ENCODE measurements around the gene CSNK2A3. TPM values are rescaled to one million over a fixed set of nuclear protein-coding genes. Genes with fewer than 3 reads are reported as not detected.

Gene CSNK2A3
- polyA plus RNA-seq, 6 donors from 2014 or later, result 0.71 to 1.9 (median 1.7) TPM

GRCh38 chr11:11346303-11346702 is 6.7 kb downstream of the CSNK2A3 start:
- Mint-ChIP-seq H3K27me3 (peaks cover 10 to 20% (median 16%) of the 10 kb centered on the region in 3 donors), H3K36me3 (no peaks in the 10 kb centered on the region), H3K9me3 (peaks cover 0 to 1% (median 0%) of the 10 kb centered on the region in 7 donors), H3K4me3 (no peak overlapping the region), H3K4me1 (no peaks in the 10 kb centered on the region), H3K27ac (no peak overlapping the region)
- DNase-seq (no peak), ATAC-seq (ENCODE audit: low read depth in 2 of 2) (no peak)

GRCh38 chr11:11345099-11345498 is 8.0 kb downstream of the CSNK2A3 start:
- no peak for DNase-seq
- H3K27ac Mint-ChIP-seq, result no peak overlapping the region
- H3K4me1 Mint-ChIP-seq, result no peaks in the 10 kb centered on the region
- no peaks in the 10 kb centered on the region for H3K36me3 Mint-ChIP-seq
- no peak for ATAC-seq (ENCODE audit: low read depth in 2 of 2)
- peaks cover 0 to 4% (median 0%) of the 10 kb centered on the region in 7 donors for H3K9me3 Mint-ChIP-seq
- H3K27me3 Mint-ChIP-seq, result peaks cover 10 to 16% (median 16%) of the 10 kb centered on the region in 3 donors
- H3K4me3 Mint-ChIP-seq, result no peak overlapping the region

DNA sequence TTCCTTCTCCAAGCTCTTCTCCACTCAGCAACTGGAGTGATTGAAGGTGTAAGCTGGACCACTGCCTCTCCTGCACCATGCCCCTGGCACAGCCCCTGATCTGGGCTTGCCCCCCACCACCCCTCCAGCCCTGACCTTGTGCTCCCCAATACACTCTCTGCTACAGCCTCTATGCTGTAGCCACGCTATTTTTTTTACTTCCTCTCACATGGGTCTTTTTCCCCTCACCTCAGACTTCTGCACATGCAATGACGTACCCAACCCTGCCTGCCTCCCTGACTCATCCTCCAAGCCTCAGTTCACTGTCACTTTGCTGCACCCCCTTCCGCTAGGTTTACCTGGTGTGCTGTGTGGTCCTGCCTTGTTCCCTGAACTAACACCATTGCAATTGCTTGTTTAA is 9.0 kb downstream of the CSNK2A3 start:
- Mint-ChIP-seq H3K4me3 (no peak overlapping the region), H3K9me3 (peaks cover 0 to 4% (median 0%) of the 10 kb centered on the region in 7 donors), H3K4me1 (no peaks in the 10 kb centered on the region), H3K27ac (peak overlapping the region in 1 of 6 donors; percentile 17), H3K36me3 (no peaks in the 10 kb centered on the region), H3K27me3 (peaks cover 10 to 16% (median 15%) of the 10 kb centered on the region in 3 donors)
- no peak for ATAC-seq (ENCODE audit: low read depth in 2 of 2)
- DNase-seq, result no peak

- no peak for ATAC-seq (ENCODE audit: low read depth in 2 of 2)
- Mint-ChIP-seq H3K9me3 (peaks cover 0 to 6% (median 0%) of the 10 kb centered on the region in 7 donors), H3K27me3 (peaks cover 5 to 13% (median 10%) of the 10 kb centered on the region in 3 donors), H3K4me1 (no peaks in the 10 kb centered on the region), H3K4me3 (no peak overlapping the region), H3K36me3 (no peaks in the 10 kb centered on the region), H3K27ac (no peak overlapping the region)
- no peak for DNase-seq
Measured at GRCh38 chr11:11338304-11338703, 14.7 kb downstream of the CSNK2A3 start.

DNA sequence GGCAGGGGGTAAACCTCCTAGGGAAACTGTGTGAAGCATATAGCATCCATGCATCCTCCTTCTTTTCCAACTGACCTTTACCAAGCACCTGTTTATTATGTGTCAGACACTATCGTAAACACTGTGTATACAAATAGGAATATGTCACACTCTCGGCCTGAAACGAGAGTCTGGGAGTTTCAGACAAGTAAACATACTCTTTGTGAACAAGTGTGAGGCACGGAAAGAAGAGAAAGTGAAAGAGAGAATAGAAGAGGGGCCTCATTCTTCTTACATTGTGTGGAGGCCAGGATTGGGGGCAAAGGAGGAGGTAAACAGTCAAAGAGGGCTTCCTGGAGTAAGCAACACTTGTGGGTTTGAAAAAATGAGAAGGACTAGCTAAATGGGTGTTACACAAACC is 16.4 kb downstream of the CSNK2A3 start:
- H3K27me3 Mint-ChIP-seq, result peaks cover 5 to 13% (median 10%) of the 10 kb centered on the region in 3 donors
- ATAC-seq (ENCODE audit: low read depth in 2 of 2) (no peak), DNase-seq (no peak)
- H3K36me3 Mint-ChIP-seq, result no peaks in the 10 kb centered on the region
- H3K9me3 Mint-ChIP-seq, result peaks cover 0 to 6% (median 0%) of the 10 kb centered on the region in 7 donors
- H3K4me3 Mint-ChIP-seq, result no peak overlapping the region
- H3K27ac Mint-ChIP-seq, result no peak overlapping the region
- H3K4me1 Mint-ChIP-seq, result no peaks in the 10 kb centered on the region

DNA sequence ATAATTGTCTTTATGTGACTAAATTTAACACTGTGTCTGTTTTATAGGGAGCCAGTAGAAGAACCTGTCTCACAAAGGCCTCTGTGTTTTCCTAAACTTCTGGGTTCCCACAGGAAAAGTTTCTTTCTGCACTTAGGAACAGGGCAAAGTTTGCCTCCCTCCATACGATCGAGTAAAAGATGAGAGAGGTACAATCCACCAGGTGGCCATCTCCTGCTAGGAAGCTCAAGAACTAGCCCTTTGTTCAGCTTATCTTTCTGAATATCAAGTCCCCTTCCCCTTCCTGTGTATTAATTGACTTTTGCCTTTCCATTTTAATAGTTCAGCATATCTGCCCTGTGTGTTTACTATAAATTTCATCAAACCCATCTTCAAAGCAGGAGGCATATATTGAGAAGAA is 18.0 kb downstream of the CSNK2A3 start:
- no peak for ATAC-seq (ENCODE audit: low read depth in 2 of 2)
- H3K27ac Mint-ChIP-seq, result no peak overlapping the region
- H3K27me3 Mint-ChIP-seq, result peaks cover 5 to 22% (median 13%) of the 10 kb centered on the region in 3 donors

DNA sequence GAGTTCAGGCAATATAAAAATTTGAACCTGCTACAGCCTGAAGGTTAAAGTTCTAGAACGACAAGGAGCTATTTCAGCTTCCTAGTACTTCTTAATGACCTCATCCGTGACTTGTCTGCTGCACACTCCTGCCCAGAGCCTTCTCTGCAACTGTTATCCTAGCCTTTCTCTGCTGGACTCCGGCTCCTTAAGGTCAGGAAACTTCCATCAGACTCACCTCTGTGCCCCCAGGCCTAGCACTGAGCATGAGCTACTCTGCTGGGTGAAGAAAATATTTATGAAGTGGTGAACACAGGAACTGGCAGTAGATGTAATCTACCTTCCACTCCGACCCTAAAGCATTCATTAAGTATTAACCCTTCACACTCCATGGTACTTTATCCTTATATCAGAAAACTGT is 18.4 kb downstream of the CSNK2A3 start:
- Mint-ChIP-seq H3K27ac (no peak overlapping the region), H3K9me3 (peaks cover 0 to 6% (median 0%) of the 10 kb centered on the region in 7 donors), H3K36me3 (no peaks in the 10 kb centered on the region), H3K27me3 (peaks cover 5 to 23% (median 13%) of the 10 kb centered on the region in 3 donors), H3K4me3 (no peak overlapping the region), H3K4me1 (no peaks in the 10 kb centered on the region)
- ATAC-seq (ENCODE audit: low read depth in 2 of 2) (no peak), DNase-seq (no peak)

More for the DNA sequence above, 18.0 kb downstream of the CSNK2A3 start:
- DNase-seq, result no peak
- H3K4me1 Mint-ChIP-seq, result no peaks in the 10 kb centered on the region
- H3K36me3 Mint-ChIP-seq, result no peaks in the 10 kb centered on the region
- H3K9me3 Mint-ChIP-seq, result peaks cover 0 to 6% (median 0%) of the 10 kb centered on the region in 7 donors
- H3K4me3 Mint-ChIP-seq, result no peak overlapping the region

GRCh38 chr11:11332141-11332710 is 20.8 kb downstream of the CSNK2A3 start:
- no peak for ATAC-seq (ENCODE audit: low read depth in 2 of 2)

GRCh38 chr11:11329062-11329806 is 23.8 kb downstream of the CSNK2A3 start:
- Mint-ChIP-seq H3K27me3 (peaks cover 5 to 12% (median 5%) of the 10 kb centered on the region in 3 donors), H3K36me3 (no peaks in the 10 kb centered on the region), H3K4me1 (no peaks in the 10 kb centered on the region), H3K27ac (peak overlapping the region in 1 of 6 donors; percentile 17), H3K9me3 (peaks cover 0 to 2% (median 0%) of the 10 kb centered on the region in 7 donors), H3K4me3 (no peak overlapping the region)
- ATAC-seq (ENCODE audit: low read depth in 2 of 2), result no peak
- no peak for DNase-seq

More at GRCh38 chr11:11332141-11332710, 20.8 kb downstream of the CSNK2A3 start:
- Mint-ChIP-seq H3K27ac (no peak overlapping the region), H3K9me3 (no peaks in the 10 kb centered on the region), H3K4me3 (no peak overlapping the region), H3K36me3 (no peaks in the 10 kb centered on the region), H3K4me1 (no peaks in the 10 kb centered on the region), H3K27me3 (peaks cover 5 to 12% (median 5%) of the 10 kb centered on the region in 3 donors)
- DNase-seq, result no peak

DNA sequence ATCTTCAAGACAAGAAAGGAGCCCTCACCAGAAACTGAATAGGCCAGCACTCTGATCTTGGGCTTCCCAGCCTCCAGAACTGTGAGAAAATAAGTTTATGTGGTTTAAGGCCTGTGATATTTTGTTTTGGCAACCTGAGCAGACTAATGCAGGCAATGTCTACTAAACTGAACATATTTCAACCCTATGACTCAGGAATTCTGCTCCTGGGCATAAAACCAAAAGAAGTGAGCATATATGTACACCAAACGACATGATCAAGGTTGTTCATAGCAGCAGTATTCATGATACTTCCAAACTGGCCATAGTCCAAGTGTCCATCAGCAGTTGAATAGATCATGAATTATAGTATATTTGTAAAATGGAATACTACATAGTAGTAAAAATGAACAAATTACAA is 29.0 kb downstream of the CSNK2A3 start:
- Mint-ChIP-seq H3K36me3 (no peaks in the 10 kb centered on the region), H3K4me1 (no peaks in the 10 kb centered on the region), H3K9me3 (peaks cover 3 to 20% (median 11%) of the 10 kb centered on the region in 7 donors), H3K27me3 (peaks cover 0 to 16% (median 0%) of the 10 kb centered on the region in 3 donors), H3K27ac (no peak overlapping the region), H3K4me3 (no peak overlapping the region)
- no peak for DNase-seq
- ATAC-seq (ENCODE audit: low read depth in 2 of 2), result no peak

DNA sequence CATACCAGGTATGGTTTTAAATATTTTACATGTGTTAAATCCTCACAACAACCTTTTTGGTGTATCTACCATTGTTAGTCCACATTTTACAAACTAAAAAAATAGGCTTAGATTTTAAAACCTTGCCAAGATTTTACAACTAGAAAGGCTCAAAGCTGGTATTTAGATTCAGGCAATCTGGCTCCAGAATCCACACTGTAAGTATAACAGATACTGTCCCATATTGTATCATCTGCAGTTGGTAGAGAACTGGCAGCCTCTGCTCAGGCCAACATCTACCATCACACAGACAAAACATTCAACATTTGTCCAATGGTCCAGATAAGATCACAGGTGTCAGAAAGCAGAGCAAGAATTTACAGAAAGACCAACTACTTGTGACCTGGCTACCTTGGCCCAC is 30.9 kb downstream of the CSNK2A3 start:
- no peaks in the 10 kb centered on the region for H3K36me3 Mint-ChIP-seq
- ATAC-seq (ENCODE audit: low read depth in 2 of 2), result no peak
- no peak for DNase-seq
- H3K4me1 Mint-ChIP-seq, result no peaks in the 10 kb centered on the region
- peaks cover 0 to 22% (median 0%) of the 10 kb centered on the region in 3 donors for H3K27me3 Mint-ChIP-seq
- no peak overlapping the region for H3K4me3 Mint-ChIP-seq
- peaks cover 6 to 20% (median 11%) of the 10 kb centered on the region in 7 donors for H3K9me3 Mint-ChIP-seq
- no peak overlapping the region for H3K27ac Mint-ChIP-seq

GRCh38 chr11:11320825-11321224 is 32.2 kb downstream of the CSNK2A3 start:
- no peaks in the 10 kb centered on the region for H3K36me3 Mint-ChIP-seq
- ATAC-seq (ENCODE audit: low read depth in 2 of 2) (no peak), DNase-seq (no peak)
- H3K27ac Mint-ChIP-seq, result peak overlapping the region in 1 of 6 donors; percentile 69
- H3K27me3 Mint-ChIP-seq, result peaks cover 0 to 22% (median 0%) of the 10 kb centered on the region in 3 donors
- peaks cover 6 to 20% (median 11%) of the 10 kb centered on the region in 7 donors for H3K9me3 Mint-ChIP-seq
- H3K4me1 Mint-ChIP-seq, result no peaks in the 10 kb centered on the region
- no peak overlapping the region for H3K4me3 Mint-ChIP-seq

DNA sequence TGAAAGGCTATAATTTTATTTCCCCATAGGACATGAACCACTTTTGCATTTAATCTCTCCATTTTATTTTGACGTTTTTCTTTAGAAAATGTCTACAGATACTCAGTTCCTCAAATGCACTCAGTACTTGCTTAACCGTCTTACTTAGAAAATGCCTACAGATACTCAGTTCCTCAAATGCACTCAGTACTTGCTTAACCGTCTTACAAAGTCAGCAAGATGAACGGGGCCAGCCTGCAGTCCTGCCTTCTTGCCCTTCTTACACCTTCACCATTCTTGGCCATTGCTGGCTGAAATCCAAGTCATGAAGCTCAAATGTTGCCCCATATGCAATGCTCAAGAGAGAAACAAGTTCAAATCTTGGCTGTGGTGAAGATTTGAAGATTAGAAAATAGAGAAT is 34.1 kb downstream of the CSNK2A3 start:
- H3K36me3 Mint-ChIP-seq, result no peaks in the 10 kb centered on the region
- peak in 1 of 2 donors; percentile 38 for ATAC-seq (ENCODE audit: low read depth in 2 of 2)
- H3K27ac Mint-ChIP-seq, result peak overlapping the region in 1 of 6 donors; percentile 44
- H3K27me3 Mint-ChIP-seq, result peaks cover 0 to 17% (median 0%) of the 10 kb centered on the region in 3 donors
- H3K4me3 Mint-ChIP-seq, result no peak overlapping the region
- H3K4me1 Mint-ChIP-seq, result no peaks in the 10 kb centered on the region
- peaks cover 6 to 20% (median 11%) of the 10 kb centered on the region in 7 donors for H3K9me3 Mint-ChIP-seq
- DNase-seq, result no peak

GRCh38 chr11:11318461-11318860 is 34.6 kb downstream of the CSNK2A3 start:
- ATAC-seq (ENCODE audit: low read depth in 2 of 2), result no peak
- no peak overlapping the region for H3K4me3 Mint-ChIP-seq
- no peaks in the 10 kb centered on the region for H3K4me1 Mint-ChIP-seq
- DNase-seq, result no peak
- no peaks in the 10 kb centered on the region for H3K36me3 Mint-ChIP-seq
- H3K27ac Mint-ChIP-seq, result no peak overlapping the region
- peaks cover 6 to 15% (median 6%) of the 10 kb centered on the region in 7 donors for H3K9me3 Mint-ChIP-seq
- peaks cover 0 to 17% (median 0%) of the 10 kb centered on the region in 3 donors for H3K27me3 Mint-ChIP-seq
